HG03064 (cell line): Measurements from ENCODE around the gene NFATC4.

ENCODE experiments used
- ATAC-seq: cut with Tn5 transposase; IDR thresholded peaks from one replicate; pipeline ENCODE4 v1.9.1; 2021; ENCODE audit warnings: low read depth; ENCODE audit not compliant: unreplicated experiment

Gene NFATC4

GRCh38 chr14:24404814-24405213 is 36.8 kb downstream of the NFATC4 start:
- no peak for ATAC-seq

- ATAC-seq = no peak
Measured at GRCh38 chr14:24406416-24406815, 38.4 kb downstream of the NFATC4 start.

GRCh38 chr14:24407608-24408325 is 39.8 kb downstream of the NFATC4 start:
- ATAC-seq = no peak

GRCh38 chr14:24408764-24409163 is 40.8 kb downstream of the NFATC4 start:
- ATAC-seq = no peak

GRCh38 chr14:24409192-24409591 is 41.2 kb downstream of the NFATC4 start:
- no peak for ATAC-seq

- ATAC-seq = no peak
Measured at GRCh38 chr14:24409956-24410355, 42.0 kb downstream of the NFATC4 start.

- no peak for ATAC-seq
Measured at GRCh38 chr14:24411443-24412389, 43.7 kb downstream of the NFATC4 start.

GRCh38 chr14:24414077-24414476 is 46.1 kb downstream of the NFATC4 start:
- no peak for ATAC-seq

GRCh38 chr14:24414732-24415420 is 46.9 kb downstream of the NFATC4 start:
- ATAC-seq = no peak

GRCh38 chr14:24415421-24416253 is 47.7 kb downstream of the NFATC4 start:
- ATAC-seq = no peak

GRCh38 chr14:24416254-24416931 is 48.4 kb downstream of the NFATC4 start:
- ATAC-seq = no peak

- no peak for ATAC-seq
Measured at GRCh38 chr14:24416932-24417619, 49.1 kb downstream of the NFATC4 start.

- no peak for ATAC-seq
Measured at GRCh38 chr14:24417832-24418491, 50.0 kb downstream of the NFATC4 start.

GRCh38 chr14:24418492-24418873 is 50.5 kb downstream of the NFATC4 start:
- no peak for ATAC-seq

- no peak for ATAC-seq
Measured at GRCh38 chr14:24422261-24422660, 54.3 kb downstream of the NFATC4 start.

- no peak for ATAC-seq
Measured at GRCh38 chr14:24422694-24423601, 55.0 kb downstream of the NFATC4 start.

- ATAC-seq = no peak
Measured at GRCh38 chr14:24425704-24426103, 57.7 kb downstream of the NFATC4 start.
